Measurements from ENCODE around the gene L3MBTL4.

DNA sequence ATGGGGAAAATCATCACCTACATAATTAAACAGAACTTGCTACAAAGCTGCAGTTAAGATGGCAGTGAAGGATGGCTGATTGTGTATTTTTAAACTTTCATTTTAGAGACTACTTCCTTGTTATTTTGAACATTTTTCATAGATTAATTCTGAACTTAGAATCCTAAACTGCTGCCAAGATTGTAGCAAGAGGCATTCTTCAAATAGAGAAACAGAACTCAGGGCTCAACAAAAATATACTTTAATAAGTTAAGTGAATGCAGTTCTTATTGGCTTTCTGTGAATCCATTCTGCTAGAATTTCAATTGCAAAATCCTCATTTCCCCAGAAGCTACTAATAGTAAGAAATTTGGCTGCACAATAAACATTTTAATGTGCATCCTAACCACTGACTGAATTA is 160.3 kb downstream of the L3MBTL4 start:
- TF ChIP-seq POLR2AphosphoS5 (IDR thresholded peaks at IDR 0.05): no peak
- no peak for TF ChIP-seq POLR2A (IDR thresholded peaks at IDR 0.05)

All from spleen (tissue), 3 donors.